ENCODE measurements around the gene ARHGAP27.

The ARHGAP27 gene

DNA sequence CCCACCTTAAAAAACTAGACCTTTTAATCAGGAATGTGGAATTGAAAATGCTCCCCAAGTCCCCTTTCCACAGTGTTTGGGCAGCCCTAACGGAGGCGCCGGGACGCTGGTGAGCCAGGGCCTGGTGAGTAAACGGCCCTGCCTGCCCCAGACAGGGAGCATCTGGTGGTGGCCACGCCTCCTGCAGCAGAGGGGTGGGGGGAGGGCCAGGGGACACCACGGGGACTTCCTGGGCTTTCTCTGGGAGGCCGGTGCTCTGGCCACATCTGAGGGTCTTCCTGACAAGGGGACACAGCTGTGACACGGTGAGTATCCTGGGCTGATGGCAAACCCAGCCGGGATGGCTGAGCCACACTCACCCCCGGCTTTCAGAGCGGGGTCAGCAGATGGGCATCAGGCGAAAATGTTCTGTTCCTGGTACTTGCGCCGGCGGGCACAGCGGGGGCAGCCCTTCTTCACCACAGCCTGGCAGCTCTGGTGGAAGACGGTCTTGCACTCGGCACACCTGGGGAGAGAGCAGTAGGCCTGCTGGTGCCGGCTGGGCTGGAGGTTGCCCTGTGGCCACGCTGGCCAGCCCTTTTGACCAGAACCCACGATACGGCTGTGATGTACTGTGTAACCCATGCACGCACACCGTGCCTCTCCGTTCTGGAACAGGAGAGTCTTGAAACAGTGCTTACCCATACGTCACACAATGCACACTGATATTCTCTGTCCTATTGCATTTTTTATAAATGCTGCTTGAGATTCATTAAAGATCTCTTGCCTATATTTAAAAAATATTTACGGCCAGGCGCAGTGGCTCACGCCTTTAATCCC lies 5.0 kb upstream of the ARHGAP27 start:
- H3K27ac ChIP-seq (ENCODE audit: low read length): no peak overlapping the region
- H3K9me3 ChIP-seq (ENCODE audit: control insufficient read depth in 2 of 2, low read length in 2 of 2): no peaks in the 10 kb centered on the region
- H3K27me3 ChIP-seq (ENCODE audit: control insufficient read depth in 1 of 2, insufficient read depth in 2 of 2, low read length in 2 of 2): no peaks in the 10 kb centered on the region
- no peak overlapping the region for H3K9ac ChIP-seq (ENCODE audit: low read length in 2 of 2)
- H3K4me1 ChIP-seq (ENCODE audit: control insufficient read depth, insufficient read depth, low read length): peaks cover 2% of the 10 kb centered on the region
- no peak overlapping the region for H3K4me3 ChIP-seq (ENCODE audit: low read length in 2 of 2)
- H3K36me3 ChIP-seq (ENCODE audit: control insufficient read depth in 2 of 2, insufficient read depth in 2 of 2, low read length in 2 of 2): peaks cover 6 to 20% of the 10 kb centered on the region in 2 donors

DNA sequence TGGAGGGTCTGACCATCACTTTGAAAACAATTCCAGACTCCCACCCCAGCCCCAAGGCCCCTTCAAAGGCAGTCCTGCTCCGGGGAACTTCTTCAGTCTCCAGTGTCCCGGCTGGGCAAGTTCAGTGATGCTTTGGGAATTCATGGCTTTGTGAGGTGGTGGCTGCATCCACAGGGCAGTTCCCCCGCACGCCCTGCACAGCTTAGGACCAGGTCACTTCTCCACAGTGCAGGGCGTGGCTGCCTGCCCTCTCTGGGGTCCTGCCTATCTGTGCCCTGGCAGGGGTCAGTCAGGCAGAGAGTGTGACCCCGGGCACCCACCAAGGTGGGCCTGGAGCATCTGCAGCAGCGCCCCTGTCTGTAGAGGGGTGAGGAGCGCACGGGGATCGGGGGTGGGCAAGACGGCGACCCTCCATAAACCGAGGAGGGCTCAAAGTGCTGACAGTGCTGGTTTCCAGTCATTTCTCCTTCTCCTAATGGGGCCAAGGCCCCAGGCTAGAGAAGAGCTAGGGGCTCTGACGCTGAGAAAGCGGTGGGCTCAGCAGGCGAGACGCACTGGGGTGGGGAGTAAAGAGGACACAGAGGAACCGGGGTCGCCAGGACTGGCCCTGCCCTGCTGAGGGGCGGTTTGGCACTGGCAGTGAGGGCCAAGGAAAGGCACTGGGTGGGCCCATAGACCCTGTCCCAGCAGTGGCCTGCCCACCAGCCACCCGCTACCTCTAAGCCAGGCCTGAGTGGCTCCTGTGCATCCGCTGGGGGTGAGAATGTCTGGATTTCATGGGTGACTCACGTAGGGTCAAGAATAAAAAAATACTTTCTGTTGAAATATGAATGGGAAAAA lies 4.2 kb upstream of the ARHGAP27 start:
- Histone ChIP-seq H3K9ac (ENCODE audit: low read length in 2 of 2) (no peak overlapping the region), H3K36me3 (ENCODE audit: control insufficient read depth in 2 of 2, insufficient read depth in 2 of 2, low read length in 2 of 2) (peaks cover 6 to 20% of the 10 kb centered on the region in 2 donors), H3K4me1 (ENCODE audit: control insufficient read depth, insufficient read depth, low read length) (peaks cover 9% of the 10 kb centered on the region), H3K4me3 (ENCODE audit: low read length in 2 of 2) (no peak overlapping the region), H3K9me3 (ENCODE audit: control insufficient read depth in 2 of 2, low read length in 2 of 2) (no peaks in the 10 kb centered on the region), H3K27ac (ENCODE audit: low read length) (no peak overlapping the region), H3K27me3 (ENCODE audit: control insufficient read depth in 1 of 2, insufficient read depth in 2 of 2, low read length in 2 of 2) (peaks cover 0 to 4% of the 10 kb centered on the region in 2 donors)

DNA sequence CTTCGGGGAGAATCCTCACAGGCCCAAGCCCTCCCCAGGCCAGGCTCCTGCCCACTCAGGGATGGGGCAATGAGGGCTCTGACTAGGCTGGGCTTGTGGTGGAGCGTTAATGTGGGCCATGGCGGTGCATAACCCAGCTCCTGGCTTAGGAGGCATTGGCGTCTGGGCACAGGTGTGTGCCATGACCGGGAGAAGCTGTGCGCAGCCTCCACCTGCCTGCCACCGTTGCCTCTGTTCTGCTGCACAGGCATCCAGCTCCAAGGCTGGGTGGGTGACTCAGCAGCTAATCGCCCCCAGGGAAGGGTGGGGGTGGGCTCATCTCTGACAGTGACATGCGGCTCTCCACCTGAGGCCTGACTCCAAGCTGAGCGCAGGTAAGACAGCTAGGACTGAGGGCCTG lies 3.5 kb upstream of the ARHGAP27 start:
- Histone ChIP-seq H3K27me3 (ENCODE audit: control insufficient read depth in 1 of 2, insufficient read depth in 2 of 2, low read length in 2 of 2) (peaks cover 2 to 10% of the 10 kb centered on the region in 2 donors), H3K4me1 (ENCODE audit: control insufficient read depth, insufficient read depth, low read length) (peaks cover 15% of the 10 kb centered on the region), H3K9me3 (ENCODE audit: control insufficient read depth in 2 of 2, low read length in 2 of 2) (no peaks in the 10 kb centered on the region), H3K27ac (ENCODE audit: low read length) (no peak overlapping the region), H3K4me3 (ENCODE audit: low read length in 2 of 2) (no peak overlapping the region), H3K9ac (ENCODE audit: low read length in 2 of 2) (no peak overlapping the region), H3K36me3 (ENCODE audit: control insufficient read depth in 2 of 2, insufficient read depth in 2 of 2, low read length in 2 of 2) (peaks cover 6 to 20% of the 10 kb centered on the region in 2 donors)

DNA sequence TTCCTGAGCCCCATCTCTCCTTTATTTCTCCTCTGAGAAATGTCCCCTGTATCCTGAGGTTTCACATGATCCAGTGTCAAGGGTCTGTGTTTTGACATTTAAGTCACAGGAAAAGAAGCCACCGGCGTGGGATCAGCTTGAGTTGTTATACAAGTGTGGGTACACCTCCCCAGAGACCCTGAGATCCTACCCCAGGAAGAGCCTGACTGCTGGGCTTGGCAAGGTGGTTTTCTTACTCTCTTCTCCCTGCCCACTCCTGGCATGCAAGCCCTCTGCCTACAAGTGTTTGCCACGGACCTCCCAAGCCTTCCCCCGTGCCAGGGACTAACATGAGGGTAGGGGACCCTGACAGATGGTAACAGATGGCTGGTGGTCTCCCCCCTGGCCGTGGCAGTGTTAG lies 2.8 kb upstream of the ARHGAP27 start:
- Histone ChIP-seq H3K4me3 (ENCODE audit: low read length in 2 of 2) (no peak overlapping the region), H3K9ac (ENCODE audit: low read length in 2 of 2) (no peak overlapping the region), H3K9me3 (ENCODE audit: control insufficient read depth in 2 of 2, low read length in 2 of 2) (no peaks in the 10 kb centered on the region), H3K36me3 (ENCODE audit: control insufficient read depth in 2 of 2, insufficient read depth in 2 of 2, low read length in 2 of 2) (peaks cover 6 to 20% of the 10 kb centered on the region in 2 donors), H3K4me1 (ENCODE audit: control insufficient read depth, insufficient read depth, low read length) (peaks cover 22% of the 10 kb centered on the region), H3K27me3 (ENCODE audit: control insufficient read depth in 1 of 2, insufficient read depth in 2 of 2, low read length in 2 of 2) (peaks cover 7 to 17% of the 10 kb centered on the region in 2 donors), H3K27ac (ENCODE audit: low read length) (no peak overlapping the region)

DNA sequence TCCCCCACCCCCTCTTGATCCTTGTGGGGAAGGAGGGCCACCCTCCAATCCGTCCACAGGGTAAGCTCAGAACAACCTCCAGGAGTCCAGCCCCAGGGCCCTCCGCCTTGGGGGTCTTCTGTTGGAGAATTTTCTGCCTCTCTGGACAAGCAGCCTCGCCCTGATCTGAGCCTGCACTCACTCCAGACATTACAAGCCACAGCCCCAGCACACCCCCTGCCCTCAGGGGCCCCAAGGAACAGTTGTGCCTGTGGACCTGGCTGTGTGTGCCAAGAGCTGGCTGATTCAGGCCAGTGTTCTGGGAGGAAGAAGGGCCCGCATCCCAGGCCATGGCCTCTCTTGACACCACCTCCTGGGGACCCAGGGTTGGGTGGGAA lies 477 bp upstream of the ARHGAP27 start:
- Histone ChIP-seq H3K4me1 (ENCODE audit: control insufficient read depth, insufficient read depth, low read length) (peaks cover 35% of the 10 kb centered on the region), H3K9ac (ENCODE audit: low read length in 2 of 2) (no peak overlapping the region), H3K27ac (ENCODE audit: low read length) (no peak overlapping the region), H3K9me3 (ENCODE audit: control insufficient read depth in 2 of 2, low read length in 2 of 2) (no peaks in the 10 kb centered on the region), H3K36me3 (ENCODE audit: control insufficient read depth in 2 of 2, insufficient read depth in 2 of 2, low read length in 2 of 2) (peaks cover 0 to 14% of the 10 kb centered on the region in 2 donors), H3K4me3 (ENCODE audit: low read length in 2 of 2) (no peak overlapping the region), H3K27me3 (ENCODE audit: control insufficient read depth in 1 of 2, insufficient read depth in 2 of 2, low read length in 2 of 2) (peaks cover 24 to 40% of the 10 kb centered on the region in 2 donors)

DNA sequence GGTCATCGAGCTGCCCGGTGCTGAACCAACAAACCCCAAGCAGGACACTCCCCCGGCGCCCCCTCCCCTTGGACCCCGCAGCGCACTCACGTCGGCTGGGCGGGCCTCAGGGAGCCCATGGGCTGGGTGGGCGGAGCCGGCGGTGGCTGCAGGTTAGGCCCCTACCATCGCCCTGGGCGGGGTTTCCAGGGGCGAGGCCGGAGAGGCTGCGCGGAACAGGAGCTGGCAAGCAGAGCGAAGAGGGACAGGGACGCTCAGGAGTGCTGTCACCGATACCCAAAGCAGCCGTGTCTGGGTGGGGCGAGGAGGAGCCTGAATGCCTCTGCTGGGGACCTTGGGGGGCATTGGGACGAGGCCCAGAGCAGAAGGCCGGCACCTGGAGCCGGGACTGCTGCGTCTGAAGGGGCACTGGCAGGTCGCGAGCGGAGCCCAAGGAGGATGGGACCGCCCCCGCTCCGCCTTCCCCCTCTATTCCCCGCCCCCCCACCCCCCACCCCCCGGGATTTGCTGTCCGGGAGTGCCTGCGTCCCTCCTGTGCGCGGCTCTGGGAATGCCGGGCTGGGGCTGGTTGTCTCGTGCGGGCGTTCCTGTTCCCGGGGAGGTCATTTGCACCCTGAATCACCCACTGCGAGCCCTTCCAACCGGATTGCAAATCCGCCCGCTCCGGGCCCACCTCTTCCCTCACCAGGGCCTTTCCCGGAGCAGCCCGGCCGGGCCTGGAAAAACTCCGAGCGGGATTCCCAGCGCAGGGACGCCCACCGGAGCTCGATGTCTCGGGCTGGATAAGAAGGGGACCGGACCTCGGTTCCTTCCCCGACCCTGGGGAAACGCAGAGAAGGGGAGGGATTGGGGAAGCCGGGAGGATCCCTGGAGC lies 902 bp downstream of the ARHGAP27 start:
- Histone ChIP-seq H3K36me3 (ENCODE audit: control insufficient read depth in 2 of 2, insufficient read depth in 2 of 2, low read length in 2 of 2) (peaks cover 0 to 8% of the 10 kb centered on the region in 2 donors), H3K27ac (ENCODE audit: low read length) (no peak overlapping the region), H3K9me3 (ENCODE audit: control insufficient read depth in 2 of 2, low read length in 2 of 2) (no peaks in the 10 kb centered on the region), H3K9ac (ENCODE audit: low read length in 2 of 2) (no peak overlapping the region), H3K27me3 (ENCODE audit: control insufficient read depth in 1 of 2, insufficient read depth in 2 of 2, low read length in 2 of 2) (peaks cover 29 to 45% of the 10 kb centered on the region in 2 donors), H3K4me1 (ENCODE audit: control insufficient read depth, insufficient read depth, low read length) (peaks cover 38% of the 10 kb centered on the region), H3K4me3 (ENCODE audit: low read length in 2 of 2) (peak overlapping the region; percentile 46 to 67)

DNA sequence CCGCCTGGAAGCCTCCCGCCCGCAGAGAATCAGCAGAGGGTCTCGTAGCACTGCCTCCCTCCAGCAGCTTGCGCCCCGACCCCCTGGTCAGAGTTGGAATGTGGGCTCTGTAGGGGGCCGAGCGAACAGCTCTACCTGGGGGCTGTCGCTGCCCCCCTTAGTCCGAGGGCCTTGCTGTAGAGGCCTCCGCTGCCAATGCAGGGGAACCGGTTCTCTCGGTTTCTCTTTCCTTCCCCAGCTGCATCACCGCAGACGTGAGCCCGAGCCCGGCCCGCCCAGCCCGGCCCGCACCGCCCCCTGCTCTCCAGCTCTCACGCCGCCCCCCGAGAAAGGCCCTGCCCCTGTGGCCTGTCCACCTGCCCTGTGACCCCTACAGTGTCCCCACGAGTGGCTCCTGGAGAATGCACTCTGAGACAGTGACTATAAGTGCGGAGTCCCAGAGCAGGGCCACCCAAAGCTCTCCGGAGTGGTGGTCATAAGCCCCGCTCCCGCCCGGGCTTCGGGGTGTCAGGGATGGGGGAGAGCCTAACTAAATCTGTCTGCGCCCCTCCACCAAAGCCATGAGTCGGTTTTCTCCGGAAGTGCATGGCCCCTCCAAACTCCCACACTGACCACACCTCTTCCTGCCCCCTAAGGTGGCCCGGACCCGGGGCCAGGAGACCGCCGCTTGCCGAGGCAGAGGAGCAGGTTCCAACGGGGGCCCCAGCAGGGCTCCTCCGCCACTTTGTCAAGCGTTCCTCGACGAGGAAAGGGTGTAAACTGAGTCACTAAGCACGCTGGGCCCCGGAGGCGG lies 1.7 kb downstream of the ARHGAP27 start:
- peaks cover 38% of the 10 kb centered on the region for H3K4me1 ChIP-seq (ENCODE audit: control insufficient read depth, insufficient read depth, low read length)
- H3K36me3 ChIP-seq (ENCODE audit: control insufficient read depth in 2 of 2, insufficient read depth in 2 of 2, low read length in 2 of 2): peaks cover 0 to 4% of the 10 kb centered on the region in 2 donors
- H3K9me3 ChIP-seq (ENCODE audit: control insufficient read depth in 2 of 2, low read length in 2 of 2): no peaks in the 10 kb centered on the region
- peaks cover 35 to 45% of the 10 kb centered on the region in 2 donors for H3K27me3 ChIP-seq (ENCODE audit: control insufficient read depth in 1 of 2, insufficient read depth in 2 of 2, low read length in 2 of 2)
- no peak overlapping the region for H3K9ac ChIP-seq (ENCODE audit: low read length in 2 of 2)
- no peak overlapping the region for H3K27ac ChIP-seq (ENCODE audit: low read length)
- H3K4me3 ChIP-seq (ENCODE audit: low read length in 2 of 2): peak overlapping the region; percentile 43 to 67

DNA sequence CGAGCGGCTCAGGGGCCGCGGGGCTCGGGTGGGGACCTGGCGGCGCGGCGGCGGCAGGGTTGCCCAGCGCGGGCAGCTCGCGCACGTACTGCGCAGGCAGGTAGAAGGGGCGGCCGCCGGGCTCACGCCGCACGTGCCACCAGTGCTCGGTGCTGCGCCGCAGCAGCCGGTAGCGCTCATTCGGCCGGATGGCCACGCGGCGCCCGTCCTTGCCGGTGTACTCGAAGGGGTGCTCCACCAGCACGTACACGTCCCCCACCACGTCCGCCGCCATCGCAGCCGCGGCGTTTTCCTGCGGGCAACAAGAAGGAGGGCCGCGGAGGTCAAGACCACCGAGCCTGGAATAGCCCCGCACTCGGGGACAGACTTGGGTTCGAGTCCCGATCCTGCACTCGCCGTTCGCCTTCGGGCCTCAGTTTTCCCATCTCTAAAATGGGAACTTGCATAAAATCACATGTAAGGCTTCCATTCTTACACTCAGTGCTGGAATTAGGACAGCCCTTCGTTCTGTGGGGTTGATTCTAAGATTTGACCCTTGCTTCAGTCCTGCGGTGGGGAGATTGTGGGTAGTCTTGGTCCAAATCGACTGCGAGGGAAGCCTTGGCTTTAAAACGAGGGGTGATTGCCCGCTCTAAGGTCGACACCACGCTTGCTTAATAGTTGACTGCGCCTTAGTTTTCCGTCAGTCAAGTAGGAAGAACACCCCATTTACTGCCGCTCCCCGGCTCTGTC lies 2.5 kb downstream of the ARHGAP27 start:
- Histone ChIP-seq H3K4me1 (ENCODE audit: control insufficient read depth, insufficient read depth, low read length) (peaks cover 38% of the 10 kb centered on the region), H3K27me3 (ENCODE audit: control insufficient read depth in 1 of 2, insufficient read depth in 2 of 2, low read length in 2 of 2) (peaks cover 35 to 45% of the 10 kb centered on the region in 2 donors), H3K27ac (ENCODE audit: low read length) (no peak overlapping the region), H3K9me3 (ENCODE audit: control insufficient read depth in 2 of 2, low read length in 2 of 2) (no peaks in the 10 kb centered on the region), H3K9ac (ENCODE audit: low read length in 2 of 2) (no peak overlapping the region), H3K36me3 (ENCODE audit: control insufficient read depth in 2 of 2, insufficient read depth in 2 of 2, low read length in 2 of 2) (no peaks in the 10 kb centered on the region), H3K4me3 (ENCODE audit: low read length in 2 of 2) (peak overlapping the region; percentile 43 to 67)

DNA sequence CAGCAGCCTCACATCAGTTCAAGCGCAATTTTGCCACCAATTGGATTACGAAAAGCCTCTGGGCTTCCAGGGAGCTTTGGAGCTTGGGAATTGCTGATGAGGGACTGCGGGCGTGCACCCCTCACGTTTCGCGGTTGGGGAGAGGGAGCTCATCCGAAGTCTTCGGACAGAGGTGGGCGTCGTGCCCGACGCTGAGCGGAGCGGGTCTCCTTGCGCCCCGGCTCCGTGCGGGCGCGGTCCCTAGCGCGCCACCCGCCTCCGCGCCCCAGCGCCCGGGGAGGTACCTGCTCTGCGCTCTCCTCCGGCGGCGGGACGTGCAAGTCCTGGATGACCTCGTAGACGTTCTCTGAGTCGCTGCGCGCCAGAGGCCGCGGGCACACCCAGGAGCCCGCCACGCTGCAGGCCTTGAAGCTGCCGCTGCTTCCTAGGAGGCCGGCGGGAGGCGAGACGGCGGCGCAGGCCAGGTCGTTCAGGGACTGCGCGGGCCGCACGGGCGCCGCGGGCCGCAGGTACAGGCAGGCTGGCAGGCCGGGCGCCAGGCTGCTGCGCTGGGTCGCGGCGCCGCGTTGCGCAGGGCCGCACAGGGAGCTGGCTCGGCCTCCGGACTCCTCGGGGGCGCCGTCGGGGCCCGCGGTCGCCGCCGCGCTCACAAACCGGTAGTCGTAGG lies 3.2 kb downstream of the ARHGAP27 start:
- no peak overlapping the region for H3K27ac ChIP-seq (ENCODE audit: low read length)
- peaks cover 35 to 45% of the 10 kb centered on the region in 2 donors for H3K27me3 ChIP-seq (ENCODE audit: control insufficient read depth in 1 of 2, insufficient read depth in 2 of 2, low read length in 2 of 2)
- no peaks in the 10 kb centered on the region for H3K36me3 ChIP-seq (ENCODE audit: control insufficient read depth in 2 of 2, insufficient read depth in 2 of 2, low read length in 2 of 2)
- H3K4me1 ChIP-seq (ENCODE audit: control insufficient read depth, insufficient read depth, low read length): peaks cover 38% of the 10 kb centered on the region
- H3K4me3 ChIP-seq (ENCODE audit: low read length in 2 of 2): no peak overlapping the region
- no peak overlapping the region for H3K9ac ChIP-seq (ENCODE audit: low read length in 2 of 2)
- H3K9me3 ChIP-seq (ENCODE audit: control insufficient read depth in 2 of 2, low read length in 2 of 2): no peaks in the 10 kb centered on the region

Measured in stomach smooth muscle (tissue), 2 donors.